HG03442 (cell line): ENCODE measurements around the gene DLK1.

Source experiments
- ATAC-seq: cut with Tn5 transposase; IDR thresholded peaks from one replicate; pipeline ENCODE4 v1.9.1; 2021; ENCODE audit warnings: mild to moderate bottlenecking, moderate library complexity; ENCODE audit not compliant: unreplicated experiment

DLK1 gene

GRCh38 chr14:100775831-100776591 is 49.3 kb downstream of the DLK1 start:
- ATAC-seq = no peak

GRCh38 chr14:100776681-100777365 is 50.1 kb downstream of the DLK1 start:
- no peak for ATAC-seq

- ATAC-seq = no peak
Observed at GRCh38 chr14:100777366-100777817, 50.7 kb downstream of the DLK1 start.

- ATAC-seq = no peak
Observed at GRCh38 chr14:100777818-100778525, 51.3 kb downstream of the DLK1 start.

- no peak for ATAC-seq
Observed at GRCh38 chr14:100778526-100778882, 51.8 kb downstream of the DLK1 start.

GRCh38 chr14:100778951-100779690 is 52.4 kb downstream of the DLK1 start:
- no peak for ATAC-seq

GRCh38 chr14:100779691-100780080 is 53.0 kb downstream of the DLK1 start:
- ATAC-seq = no peak

GRCh38 chr14:100780246-100780645 is 53.6 kb downstream of the DLK1 start:
- no peak for ATAC-seq

GRCh38 chr14:100780646-100781355 is 54.1 kb downstream of the DLK1 start:
- ATAC-seq = no peak

GRCh38 chr14:100781952-100782351 is 55.3 kb downstream of the DLK1 start:
- no peak for ATAC-seq

- no peak for ATAC-seq
Observed at GRCh38 chr14:100782516-100783320, 56.0 kb downstream of the DLK1 start.

GRCh38 chr14:100783630-100784370 is 57.1 kb downstream of the DLK1 start:
- ATAC-seq = no peak

- no peak for ATAC-seq
Observed at GRCh38 chr14:100784523-100785337, 58.0 kb downstream of the DLK1 start.

- ATAC-seq = no peak
Observed at GRCh38 chr14:100785338-100785615, 58.6 kb downstream of the DLK1 start.

GRCh38 chr14:100785626-100786025 is 58.9 kb downstream of the DLK1 start:
- no peak for ATAC-seq

GRCh38 chr14:100786131-100786530 is 59.4 kb downstream of the DLK1 start:
- ATAC-seq = no peak

GRCh38 chr14:100786576-100787219 is 60.0 kb downstream of the DLK1 start:
- no peak for ATAC-seq

GRCh38 chr14:100787659-100788058 is 61.0 kb downstream of the DLK1 start:
- no peak for ATAC-seq
